HG02884 (cell line): Measurements from ENCODE around the gene ASXL1.
"Not testable (repeated sequence)": the region's sequence is repeated elsewhere in the genome, so short reads cannot be mapped to it uniquely, and the experiment has no call there.

Experiments
- ATAC-seq: cut with Tn5 transposase; IDR thresholded peaks from one replicate; pipeline ENCODE4 v1.9.1; 2021; ENCODE audit warnings: mild to moderate bottlenecking, moderate library complexity; ENCODE audit not compliant: unreplicated experiment

ASXL1 gene

GRCh38 chr20:32357869-32358631 lies at the start of gene ASXL1:
Gene ASXL1, plus strand, starts transcription at chr20:32358331. Its CDS starts 445 bp downstream, at chr20:32358776.
- peak; percentile 53 for ATAC-seq

DNA sequence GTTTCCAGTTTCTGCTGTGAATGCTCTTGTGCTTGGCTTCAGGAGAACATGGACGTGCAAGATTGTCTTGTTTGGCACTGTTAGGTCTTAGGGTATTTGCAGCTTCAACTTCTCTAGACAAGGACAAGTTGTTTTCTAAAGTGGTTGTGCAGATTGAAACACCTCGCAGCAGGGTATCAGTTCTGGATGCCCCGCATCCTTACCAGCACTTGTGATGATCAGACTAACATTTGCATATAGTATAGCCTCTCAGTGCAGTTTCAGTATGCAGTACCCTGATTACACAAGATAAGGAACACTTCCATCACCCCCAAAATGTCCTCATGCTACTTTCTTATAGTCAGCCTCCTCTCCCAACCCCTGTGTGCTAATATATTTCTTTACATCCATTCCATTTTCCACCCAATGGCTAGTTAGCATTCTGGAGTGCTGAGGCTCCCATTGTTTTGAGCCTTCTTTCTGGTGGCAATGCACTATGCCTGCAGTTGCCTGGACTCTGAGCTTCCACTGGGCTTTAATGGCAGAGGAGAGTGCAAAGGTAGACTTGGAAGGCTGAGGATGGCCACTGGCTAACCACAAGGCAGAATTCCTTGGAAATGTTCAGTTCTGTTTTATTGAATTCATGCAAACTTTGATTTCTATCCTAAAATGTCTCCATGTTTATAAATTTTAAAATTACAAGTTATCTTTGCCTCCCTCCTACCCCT lies 45.3 kb upstream of the ASXL1 start:
- no peak for ATAC-seq

DNA sequence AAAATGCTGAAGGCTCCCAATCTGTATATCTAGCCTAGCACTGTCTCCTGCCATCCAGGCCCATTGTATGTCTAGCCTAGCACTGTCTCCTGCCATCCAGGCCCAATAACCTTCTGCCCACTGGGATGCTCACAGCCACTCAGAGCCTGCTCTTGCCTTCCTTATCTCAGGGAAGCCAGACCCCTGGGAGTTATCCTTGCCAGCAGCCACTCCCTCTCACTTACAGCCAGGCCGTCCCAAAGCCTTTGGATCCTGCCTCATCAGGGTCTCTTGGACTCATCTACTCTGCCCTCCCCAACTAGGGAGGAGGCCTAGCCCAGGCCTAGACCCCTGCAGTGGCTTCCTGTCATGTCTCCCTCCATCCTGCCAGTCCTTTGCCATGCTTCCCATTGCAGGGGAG lies 43.4 kb upstream of the ASXL1 start:
- no peak for ATAC-seq

DNA sequence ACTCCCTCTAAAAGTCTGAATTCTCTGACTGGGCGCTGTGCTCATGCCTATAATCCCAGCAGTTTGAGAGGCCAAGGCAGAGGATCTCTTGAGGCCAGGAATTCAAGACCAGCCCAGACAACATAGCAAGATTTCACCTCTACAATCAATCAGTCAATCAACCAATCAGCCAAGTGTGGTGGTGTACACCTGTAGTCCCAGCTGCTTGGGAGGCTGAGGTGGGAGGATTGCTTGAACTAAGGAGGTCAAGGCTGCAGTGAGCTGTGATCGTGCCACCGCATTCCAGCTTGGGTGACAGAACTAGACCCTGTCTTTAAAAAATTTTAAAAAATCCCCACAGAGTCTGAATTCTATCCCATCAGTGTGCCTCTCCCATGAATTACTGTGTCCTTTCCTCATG lies 42.7 kb upstream of the ASXL1 start:
- ATAC-seq: no peak

- ATAC-seq: no peak
These were observed 42.2 kb upstream of the ASXL1 start for GRCh38 chr20:32315891-32316290.

GRCh38 chr20:32316667-32317066 lies 41.5 kb upstream of the ASXL1 start:
- no peak for ATAC-seq

- ATAC-seq: no peak
These were observed 39.0 kb upstream of the ASXL1 start for GRCh38 chr20:32319100-32319499.

DNA sequence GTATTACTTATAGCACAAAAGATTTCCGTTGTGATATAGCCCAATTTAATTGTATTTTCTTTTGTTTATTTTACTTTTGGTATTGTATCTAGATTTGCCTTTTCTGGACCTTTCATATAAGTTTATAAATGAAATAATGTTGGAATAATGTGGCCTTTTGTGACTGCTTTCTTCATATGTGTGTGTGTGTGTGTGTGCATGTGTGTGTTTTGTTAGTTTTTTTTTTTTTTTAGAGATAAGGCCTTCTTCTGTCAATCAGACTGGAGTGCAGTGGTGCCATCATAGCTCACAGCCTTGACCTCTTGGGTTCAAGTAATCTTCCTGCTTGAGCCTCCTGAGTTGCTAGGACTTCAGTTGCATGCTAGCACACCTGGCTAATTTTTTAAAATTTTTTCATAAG lies 37.8 kb upstream of the ASXL1 start:
- no peak for ATAC-seq

GRCh38 chr20:32321390-32321789 lies 36.7 kb upstream of the ASXL1 start:
- ATAC-seq: no peak

GRCh38 chr20:32322260-32322659 lies 35.9 kb upstream of the ASXL1 start:
- not testable (repeated sequence) for ATAC-seq

GRCh38 chr20:32323761-32324160 lies 34.4 kb upstream of the ASXL1 start:
- not testable (repeated sequence) for ATAC-seq

- ATAC-seq: no peak
These were observed 32.2 kb upstream of the ASXL1 start for GRCh38 chr20:32325706-32326503.

GRCh38 chr20:32326504-32326845 lies 31.7 kb upstream of the ASXL1 start:
- ATAC-seq: no peak

DNA sequence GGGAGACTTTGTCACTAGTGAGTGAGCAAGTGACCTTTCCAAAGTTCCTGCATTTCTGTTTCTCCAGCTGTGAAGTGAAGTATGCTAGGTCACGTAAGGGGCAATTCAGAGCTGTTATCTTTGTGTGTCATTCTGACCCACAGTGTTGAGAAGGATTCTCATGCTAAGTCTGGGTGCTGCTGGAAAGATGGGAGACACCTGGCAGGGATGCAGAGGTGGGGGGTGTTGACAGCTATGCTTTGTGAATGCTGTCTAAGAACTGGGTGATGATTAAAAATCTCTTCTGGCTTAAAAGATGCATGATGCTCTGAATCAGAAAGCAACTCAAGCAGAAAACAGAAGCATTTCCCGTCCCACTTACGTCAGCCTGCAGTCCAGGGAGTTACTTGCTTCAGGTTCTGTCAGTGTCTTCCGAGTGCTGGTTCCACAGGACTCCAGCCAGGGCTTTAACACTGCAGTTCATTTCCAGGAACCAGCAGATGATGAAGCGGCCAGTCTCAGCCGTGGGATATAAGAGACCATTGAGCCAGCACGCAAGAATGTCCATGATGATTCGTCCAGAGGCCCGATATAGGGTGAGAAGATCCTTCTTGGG lies 30.9 kb upstream of the ASXL1 start:
- ATAC-seq: no peak

- no peak for ATAC-seq
These were observed 28.1 kb upstream of the ASXL1 start for GRCh38 chr20:32329817-32330554.

DNA sequence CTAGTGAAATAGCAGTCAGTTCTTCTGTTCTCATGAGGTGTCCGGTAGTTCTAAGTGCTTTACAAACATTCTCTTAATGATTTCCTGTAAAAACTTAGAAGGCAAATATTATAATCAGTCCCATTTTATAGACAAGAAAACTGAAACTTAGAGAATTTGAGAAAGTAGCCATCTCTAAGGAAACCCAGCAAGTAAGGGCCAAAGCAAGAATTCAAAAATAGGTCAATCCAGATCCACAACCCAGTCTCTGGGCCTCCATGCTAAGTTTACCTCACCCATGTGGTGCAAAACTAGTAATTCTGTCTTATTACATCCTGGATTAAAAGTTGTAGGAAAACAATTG lies 27.6 kb upstream of the ASXL1 start:
- no peak for ATAC-seq

- ATAC-seq: peak; percentile 6
These were observed 25.5 kb upstream of the ASXL1 start for GRCh38 chr20:32332614-32333013.

GRCh38 chr20:32333181-32333987 lies 24.7 kb upstream of the ASXL1 start:
- ATAC-seq: peak; percentile 51

- ATAC-seq: no peak
These were observed 23.9 kb upstream of the ASXL1 start for GRCh38 chr20:32333988-32334885.
